WI38 (cell line): ENCODE measurements around the gene TMEM220.

Experiments
- H3K4me3 ChIP-seq: 2 replicates; pipeline ENCODE4 v1.5.1; 2011; ENCODE audit warnings: low read depth, mild to moderate bottlenecking, control low read depth, low read length
- CTCF ChIP-seq: IDR thresholded peaks from 2 replicates; pipeline ENCODE4 v1.5.1; 2012; ENCODE audit warnings: low read depth, mild to moderate bottlenecking, control low read depth, low read length

TMEM220 gene

GRCh38 chr17:10729334-10730193, at the start of gene TMEM220:
Gene TMEM220, minus strand, starts transcription at chr17:10730023. Its CDS starts 172 bp downstream, at chr17:10729851.
- no peak for TF ChIP-seq CTCF
- peak within 1 kb of the TSS; percentile 64 for H3K4me3 ChIP-seq

- no peak for TF ChIP-seq CTCF
Observed at GRCh38 chr17:10779609-10780008, 49.8 kb upstream of the TMEM220 start.

GRCh38 chr17:10777890-10778289, 48.1 kb upstream of the TMEM220 start:
- TF ChIP-seq CTCF, result no peak
- no peak overlapping the region for H3K4me3 ChIP-seq

More at GRCh38 chr17:10779609-10780008, 49.8 kb upstream of the TMEM220 start:
- no peak overlapping the region for H3K4me3 ChIP-seq

- TF ChIP-seq CTCF, result no peak
- no peak overlapping the region for H3K4me3 ChIP-seq
Observed at GRCh38 chr17:10777131-10777807, 47.4 kb upstream of the TMEM220 start.

- no peak for TF ChIP-seq CTCF
- H3K4me3 ChIP-seq, result no peak overlapping the region
Observed at GRCh38 chr17:10776381-10776780, 46.6 kb upstream of the TMEM220 start.

- H3K4me3 ChIP-seq, result no peak overlapping the region
- no peak for TF ChIP-seq CTCF
Observed at GRCh38 chr17:10775740-10776356, 46.0 kb upstream of the TMEM220 start.
